GM21825 (cell line): Measurements from ENCODE around the gene RRAGA.
"Not testable (repeated sequence)": the region's sequence is repeated elsewhere in the genome, so short reads cannot be mapped to it uniquely, and the experiment has no call there.

ENCODE experiments used
- ATAC-seq: cut with Tn5 transposase; IDR thresholded peaks from one replicate; pipeline ENCODE4 v1.9.1; 2021; ENCODE audit warnings: mild to moderate bottlenecking, moderate library complexity; ENCODE audit not compliant: unreplicated experiment

Gene RRAGA

GRCh38 chr9:19085295-19085694 lies 36.1 kb downstream of the RRAGA start:
- no peak for ATAC-seq

- no peak for ATAC-seq
Measured at GRCh38 chr9:19087106-19088000, 38.1 kb downstream of the RRAGA start.

GRCh38 chr9:19097431-19097830 lies 48.2 kb downstream of the RRAGA start:
- ATAC-seq: not testable (repeated sequence)
